GM12865 (cell line): ENCODE data around the gene MCUR1.
"Not testable (repeated sequence)": the region's sequence is repeated elsewhere in the genome, so short reads cannot be mapped to it uniquely, and the experiment has no call there.

Source experiments
- DNase-seq: peaks from one replicate; pipeline ENCODE4 v3.0.0; 2010; ENCODE audit warnings: low read depth
- H3K4me3 ChIP-seq: 2 replicates; pipeline ENCODE4 v1.5.1; 2011; ENCODE audit warnings: mild to moderate bottlenecking, low read depth, low read length, control low read depth
- CTCF ChIP-seq: IDR thresholded peaks from 2 replicates; pipeline ENCODE4 v1.5.1; 2011; ENCODE audit warnings: low read length, control low read depth, low read depth, inconsistent platforms; ENCODE audit not compliant: insufficient read depth; ENCODE audit errors: missing control alignments

MCUR1 gene

GRCh38 chr6:13796781-13797180 is 17.6 kb downstream of the MCUR1 start:
- DNase-seq, result no peak
- no peak for TF ChIP-seq CTCF

GRCh38 chr6:13795041-13795750 is 19.2 kb downstream of the MCUR1 start:
- no peak overlapping the region for H3K4me3 ChIP-seq
- peak; percentile 91 for TF ChIP-seq CTCF
- DNase-seq, result peak; percentile 91

More at GRCh38 chr6:13796781-13797180, 17.6 kb downstream of the MCUR1 start:
- no peak overlapping the region for H3K4me3 ChIP-seq

GRCh38 chr6:13794184-13794583 is 20.2 kb downstream of the MCUR1 start:
- H3K4me3 ChIP-seq, result no peak overlapping the region
- no peak for TF ChIP-seq CTCF
- peak; percentile 71 for DNase-seq

- H3K4me3 ChIP-seq, result no peak overlapping the region
- no peak for TF ChIP-seq CTCF
- DNase-seq, result no peak
Measured at GRCh38 chr6:13789746-13790145, 24.6 kb downstream of the MCUR1 start.

- DNase-seq, result no peak
- no peak overlapping the region for H3K4me3 ChIP-seq
- TF ChIP-seq CTCF, result no peak
Measured at GRCh38 chr6:13788820-13789219, 25.5 kb downstream of the MCUR1 start.

- no peak for TF ChIP-seq CTCF
- DNase-seq, result no peak
- H3K4me3 ChIP-seq, result no peak overlapping the region
Measured at GRCh38 chr6:13787137-13787536, 27.2 kb downstream of the MCUR1 start.

GRCh38 chr6:13780162-13780561 is 34.2 kb downstream of the MCUR1 start:
- H3K4me3 ChIP-seq, DNase-seq: not testable (repeated sequence)

GRCh38 chr6:13778028-13778427 is 36.3 kb downstream of the MCUR1 start:
- TF ChIP-seq CTCF, result no peak
- H3K4me3 ChIP-seq, result no peak overlapping the region
- no peak for DNase-seq
